ENCODE measurements around the gene SLC27A5. TPM values are rescaled to one million over a fixed set of nuclear protein-coding genes. Genes with fewer than 3 reads are reported as not detected.

SLC27A5 gene
- total and polyA plus RNA-seq, 2 experiments from 2014 or later, result 9.0 to 19.1 TPM

- H3K4me2 ChIP-seq, result peak overlapping the region; percentile 93
- H3K9me2 ChIP-seq (replicated peaks; ENCODE audit: insufficient read depth), result no peaks in the 10 kb centered on the region
- DNase-seq (ENCODE audit: low spot score), result peak; percentile 46
- 9% methylated on average over 25 of the region's 27 CpGs for WGBS (ENCODE audit: low lambda C conversion rate, missing lambda C conversion rate)
- H3K9me3 ChIP-seq (ENCODE audit: low read depth), result no peaks in the 10 kb centered on the region
- H2AFZ ChIP-seq, result peak overlapping the region; percentile 18
- no peaks in the 10 kb centered on the region for H3K27me3 ChIP-seq
- H3K36me3 ChIP-seq (replicated peaks; ENCODE audit: insufficient read depth, low read depth), result no peaks in the 10 kb centered on the region
- peaks cover 14% of the 10 kb centered on the region for H3K4me1 ChIP-seq (ENCODE audit: insufficient read depth)
- peak overlapping the region; percentile 93 for H3K27ac ChIP-seq
- no peaks in the 10 kb centered on the region for H4K20me1 ChIP-seq (ENCODE audit: insufficient read depth, poor library complexity, severe bottlenecking)
- peaks cover 6% of the 10 kb centered on the region for H3K79me2 ChIP-seq
- H3K4me3 ChIP-seq, result peak overlapping the region; percentile 27
- TF ChIP-seq EZH2 (IDR thresholded peaks at IDR 0.05; ENCODE audit: borderline replicate concordance) (no peak), EZH2phosphoT487 (IDR thresholded peaks at IDR 0.05; ENCODE audit: low read depth, severe bottlenecking, unreplicated experiment) (no peak)
- TF ChIP-seq, protein P1, sequence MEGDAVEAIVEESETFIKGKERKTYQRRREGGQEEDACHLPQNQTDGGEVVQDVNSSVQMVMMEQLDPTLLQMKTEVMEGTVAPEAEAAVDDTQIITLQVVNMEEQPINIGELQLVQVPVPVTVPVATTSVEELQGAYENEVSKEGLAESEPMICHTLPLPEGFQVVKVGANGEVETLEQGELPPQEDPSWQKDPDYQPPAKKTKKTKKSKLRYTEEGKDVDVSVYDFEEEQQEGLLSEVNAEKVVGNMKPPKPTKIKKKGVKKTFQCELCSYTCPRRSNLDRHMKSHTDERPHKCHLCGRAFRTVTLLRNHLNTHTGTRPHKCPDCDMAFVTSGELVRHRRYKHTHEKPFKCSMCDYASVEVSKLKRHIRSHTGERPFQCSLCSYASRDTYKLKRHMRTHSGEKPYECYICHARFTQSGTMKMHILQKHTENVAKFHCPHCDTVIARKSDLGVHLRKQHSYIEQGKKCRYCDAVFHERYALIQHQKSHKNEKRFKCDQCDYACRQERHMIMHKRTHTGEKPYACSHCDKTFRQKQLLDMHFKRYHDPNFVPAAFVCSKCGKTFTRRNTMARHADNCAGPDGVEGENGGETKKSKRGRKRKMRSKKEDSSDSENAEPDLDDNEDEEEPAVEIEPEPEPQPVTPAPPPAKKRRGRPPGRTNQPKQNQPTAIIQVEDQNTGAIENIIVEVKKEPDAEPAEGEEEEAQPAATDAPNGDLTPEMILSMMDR (IDR thresholded peaks at IDR 0.05; ENCODE audit: poor library complexity), result no peak
Observed at GRCh38 chr19:58476498-58477015, 35.2 kb downstream of the SLC27A5 start.

- H3K9me2 ChIP-seq (replicated peaks; ENCODE audit: insufficient read depth), result no peaks in the 10 kb centered on the region
- no peaks in the 10 kb centered on the region for H3K36me3 ChIP-seq (replicated peaks; ENCODE audit: insufficient read depth, low read depth)
- WGBS (ENCODE audit: low lambda C conversion rate, missing lambda C conversion rate), result under 1% methylated on average over 64 of the region's 64 CpGs
- no peaks in the 10 kb centered on the region for H4K20me1 ChIP-seq (ENCODE audit: insufficient read depth, poor library complexity, severe bottlenecking)
- peak within 1 kb of the TSS; percentile 27 for H3K4me3 ChIP-seq
- peaks cover 14% of the 10 kb centered on the region for H3K4me1 ChIP-seq (ENCODE audit: insufficient read depth)
- peak; percentile 97 for DNase-seq (ENCODE audit: low spot score)
- peak within 1 kb of the TSS; percentile 93 for H3K27ac ChIP-seq
- no peaks in the 10 kb centered on the region for H3K9me3 ChIP-seq (ENCODE audit: low read depth)
- H2AFZ ChIP-seq, result peak within 1 kb of the TSS; percentile 30
- peaks cover 6% of the 10 kb centered on the region for H3K79me2 ChIP-seq
- no peaks in the 10 kb centered on the region for H3K27me3 ChIP-seq
- H3K4me2 ChIP-seq, result peak within 1 kb of the TSS; percentile 93
- TF ChIP-seq EZH2 (IDR thresholded peaks at IDR 0.05; ENCODE audit: borderline replicate concordance), result no peak
- TF ChIP-seq, protein P1 (IDR thresholded peaks at IDR 0.05; ENCODE audit: poor library complexity), result no peak
- no peak for TF ChIP-seq EZH2phosphoT487 (IDR thresholded peaks at IDR 0.05; ENCODE audit: low read depth, severe bottlenecking, unreplicated experiment)
Observed at GRCh38 chr19:58475714-58476497, 35.9 kb downstream of the SLC27A5 start, which contains the start of gene ZNF446. Gene ZNF446 (plus strand): TSS chr19:58476352. CDS start chr19:58477219, 867 bp downstream.

DNA sequence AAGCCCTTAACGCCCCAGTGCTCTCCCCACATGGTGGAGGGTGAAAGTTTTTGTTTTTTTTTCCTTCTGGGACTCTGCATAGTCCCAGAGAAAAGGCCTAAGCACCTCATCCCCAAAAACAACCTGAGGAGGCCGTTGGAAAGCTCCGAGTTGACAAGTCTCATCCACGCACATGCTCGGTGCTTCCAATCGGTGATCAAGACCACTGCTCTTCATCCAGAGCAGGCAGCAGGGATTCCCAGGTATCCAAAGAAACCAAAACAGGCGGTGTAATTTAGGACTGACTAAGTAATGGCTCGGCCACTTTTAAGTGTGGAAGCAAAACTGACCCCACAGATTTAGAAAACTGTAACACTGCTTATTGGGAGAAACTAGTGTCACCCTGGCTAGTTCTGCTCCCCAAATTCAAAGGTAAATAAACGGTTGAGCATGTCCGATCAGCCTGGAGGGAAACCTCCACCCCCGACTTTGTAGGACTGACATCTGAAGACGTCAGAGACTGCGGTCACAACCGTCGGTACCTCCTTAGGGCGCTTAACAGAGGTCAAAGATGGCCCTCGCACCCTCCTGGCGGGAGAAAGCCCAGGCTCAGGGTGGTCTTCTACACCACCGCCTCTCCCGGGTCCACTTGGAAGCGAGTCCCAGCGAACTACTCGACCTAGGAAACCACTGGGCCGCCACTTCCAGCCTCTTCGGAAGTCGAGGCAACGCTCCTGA, 36.6 kb downstream of the SLC27A5 start:
- no peaks in the 10 kb centered on the region for H4K20me1 ChIP-seq (ENCODE audit: insufficient read depth, poor library complexity, severe bottlenecking)
- no peaks in the 10 kb centered on the region for H3K9me2 ChIP-seq (replicated peaks; ENCODE audit: insufficient read depth)
- no peaks in the 10 kb centered on the region for H3K9me3 ChIP-seq (ENCODE audit: low read depth)
- H3K27me3 ChIP-seq, result no peaks in the 10 kb centered on the region
- peaks cover 6% of the 10 kb centered on the region for H3K79me2 ChIP-seq
- no peaks in the 10 kb centered on the region for H3K36me3 ChIP-seq (replicated peaks; ENCODE audit: insufficient read depth, low read depth)
- H3K27ac ChIP-seq, result peak overlapping the region; percentile 93
- H2AFZ ChIP-seq, result peak overlapping the region; percentile 30
- WGBS (ENCODE audit: low lambda C conversion rate, missing lambda C conversion rate), result 27% methylated on average over 27 of the region's 27 CpGs
- peak overlapping the region; percentile 93 for H3K4me2 ChIP-seq
- no peak for TF ChIP-seq EZH2phosphoT487 (IDR thresholded peaks at IDR 0.05; ENCODE audit: low read depth, severe bottlenecking, unreplicated experiment)
- TF ChIP-seq, protein P1 (IDR thresholded peaks at IDR 0.05; ENCODE audit: poor library complexity), result no peak
- H3K4me1 ChIP-seq (ENCODE audit: insufficient read depth), result peaks cover 14% of the 10 kb centered on the region
- DNase-seq (ENCODE audit: low spot score), result no peak
- peak overlapping the region; percentile 13 for H3K4me3 ChIP-seq

Measured in hepatocyte (in vitro differentiated cells).